Calu3 (cell line): ENCODE data around the gene TMEM8B. TPM values are rescaled to one million over a fixed set of nuclear protein-coding genes. Genes with fewer than 3 reads are reported as not detected.
"Not testable (repeated sequence)": the region's sequence is repeated elsewhere in the genome, so short reads cannot be mapped to it uniquely, and the experiment has no call there.

ENCODE experiments used
- BruUV-seq: library from RNA; stranded (reverse); fragments of 400-500 nt; replicated peaks from 2 replicates; lab custom pipeline; 2021; lab: Mats Ljungman, UMichigan
- CTCF ChIA-PET: fragments of 300-600 bp; sonication (Branson Sonifier 250); formaldehyde crosslinking; loops from one replicate; lab custom pipeline; 2022; ENCODE audit warnings: antibody characterized with exemption; lab: Charles Lee
- DNase-seq: peaks from one replicate; pipeline ENCODE4 v3.0.0; 2022
- H3K27ac Mint-ChIP-seq: one replicate; pipeline ENCODE4 v1.8.0; 2022; ENCODE audit warnings: mixed read lengths; ENCODE audit not compliant: unreplicated experiment
- H3K27me3 Mint-ChIP-seq: one replicate; pipeline ENCODE4 v1.8.0; 2022; ENCODE audit warnings: mixed read lengths; ENCODE audit not compliant: unreplicated experiment
- H3K36me3 Mint-ChIP-seq: one replicate; pipeline ENCODE4 v1.8.0; 2022; ENCODE audit warnings: mild to moderate bottlenecking, moderate library complexity, mixed read lengths; ENCODE audit not compliant: insufficient read depth, unreplicated experiment
- H3K4me1 Mint-ChIP-seq: one replicate; pipeline ENCODE4 v1.8.0; 2022; ENCODE audit warnings: mild to moderate bottlenecking, low read depth, mixed read lengths; ENCODE audit not compliant: unreplicated experiment
- H3K4me3 Mint-ChIP-seq: one replicate; pipeline ENCODE4 v1.8.0; 2022; ENCODE audit warnings: mild to moderate bottlenecking, low read depth, moderate library complexity, mixed read lengths; ENCODE audit not compliant: unreplicated experiment
- H3K9me3 Mint-ChIP-seq: one replicate; pipeline ENCODE4 v1.8.0; 2022; ENCODE audit warnings: low read depth, mixed read lengths; ENCODE audit not compliant: unreplicated experiment
- CTCF ChIP-seq: fragments of 200-600 bp; IDR thresholded peaks from one replicate; pipeline ENCODE4 v1.8.0; 2022; ENCODE audit warnings: antibody characterized with exemption; ENCODE audit not compliant: unreplicated experiment
- intact Hi-C: fragments of 100-400 bp; cut with micrococcal nuclease; formaldehyde crosslinking; loops from one replicate; pipeline ENCODE4 v1.10.0; 2022; ENCODE audit not compliant: unreplicated experiment
- total RNA-seq: library from RNA; stranded (reverse); gene quantifications from 2 replicates; pipeline ENCODE4 v1.2.3, GENCODE V29; 2022

The TMEM8B gene
- total RNA-seq, 1 experiment from 2014 or later: 2.5 TPM

GRCh38 chr9:35871545-35871944 lies 42.5 kb downstream of the TMEM8B start:
- Mint-ChIP-seq H3K4me1 (no peaks in the 10 kb centered on the region), H3K9me3 (no peaks in the 10 kb centered on the region), H3K36me3 (no peaks in the 10 kb centered on the region), H3K27me3 (peaks cover 17% of the 10 kb centered on the region), H3K27ac (no peak overlapping the region), H3K4me3 (no peak overlapping the region)
- DNase-seq: no peak
- intact Hi-C loops: no loop called here
- CTCF ChIA-PET: interaction anchor here (1.2 kb wide), 1 partner anchor 10 kb away, joined by 3 read pairs; no protein-coding TSS in a partner anchor
- no TSS peak for BruUV-seq
- TF ChIP-seq CTCF: no peak

GRCh38 chr9:35872505-35872904 lies 43.5 kb downstream of the TMEM8B start:
- Mint-ChIP-seq H3K9me3 (peaks cover 3% of the 10 kb centered on the region), H3K36me3 (no peaks in the 10 kb centered on the region), H3K4me3 (no peak overlapping the region), H3K4me1 (no peaks in the 10 kb centered on the region), H3K27ac (no peak overlapping the region), H3K27me3 (peaks cover 26% of the 10 kb centered on the region)
- no TSS peak for BruUV-seq
- intact Hi-C loops: no loop called here
- DNase-seq: no peak
- TF ChIP-seq CTCF: no peak
- CTCF ChIA-PET: no interaction called here

- Mint-ChIP-seq H3K4me3 (no peak overlapping the region), H3K27me3 (peaks cover 10% of the 10 kb centered on the region), H3K27ac (no peak overlapping the region), H3K4me1 (no peaks in the 10 kb centered on the region), H3K9me3 (peaks cover 2% of the 10 kb centered on the region), H3K36me3 (no peaks in the 10 kb centered on the region)
- BruUV-seq: no TSS peak
- peak; percentile 71 for TF ChIP-seq CTCF
- intact Hi-C loops: loop anchor here (1.0 kb wide), 2 partner anchors 56 to 92 kb away; no protein-coding TSS in a partner anchor
- CTCF ChIA-PET: interaction anchor here (0.8 to 1.6 kb wide), 8 partner anchors 9 to 146 kb away, joined by 3 to 23 read pairs (median 4); partner anchors contain the start of genes FAM221B, HINT2, OR13J1 and TMEM8B
- peak; percentile 83 for DNase-seq
Observed at GRCh38 chr9:35882263-35882848, 53.3 kb downstream of the TMEM8B start.

- CTCF ChIA-PET: interaction anchor here (1.2 to 1.6 kb wide), 4 partner anchors 57 to 147 kb away, joined by 5 to 23 read pairs (median 12); partner anchors contain the start of gene HINT2
- Mint-ChIP-seq H3K4me3 (no peak overlapping the region), H3K27me3 (peaks cover 4% of the 10 kb centered on the region), H3K27ac (no peak overlapping the region), H3K36me3 (no peaks in the 10 kb centered on the region), H3K9me3 (no peaks in the 10 kb centered on the region), H3K4me1 (no peaks in the 10 kb centered on the region)
- TF ChIP-seq CTCF: no peak
- no peak for DNase-seq
- no TSS peak for BruUV-seq
- intact Hi-C loops: loop anchor here (1.0 kb wide), 2 partner anchors 57 to 93 kb away; no protein-coding TSS in a partner anchor
Observed at GRCh38 chr9:35882996-35883395, 54.0 kb downstream of the TMEM8B start.

- H3K27ac Mint-ChIP-seq, H3K4me1 Mint-ChIP-seq, CTCF ChIA-PET, H3K27me3 Mint-ChIP-seq, intact Hi-C loops, DNase-seq, H3K4me3 Mint-ChIP-seq, BruUV-seq, H3K9me3 Mint-ChIP-seq, H3K36me3 Mint-ChIP-seq: not testable (repeated sequence)
Observed at GRCh38 chr9:35884908-35885307, 55.9 kb downstream of the TMEM8B start.
